Kidney (tissue), 14 donors: ENCODE data around the gene ZBP1. TPM values are rescaled to one million over a fixed set of nuclear protein-coding genes. Genes with fewer than 3 reads are reported as not detected.

Experiments used
- DNase-seq, 5 donors: peaks; one replicate each; pipeline ENCODE4 v3.0.0-alpha.2; 2013 to 2020
- FAIRE-seq: peaks from 2 replicates; lab custom pipeline; 2012; peaks lifted over from hg19 to GRCh38; lab: Jason Lieb, UNC
- H3K27ac ChIP-seq, 2 donors: one replicate each; pipeline ENCODE4 v1.7.0; 2013; ENCODE audit warnings: low read depth in 2 of 2, low read length in 2 of 2, inconsistent platforms in 1 of 2
- H3K27me3 ChIP-seq: one replicate; pipeline ENCODE4 v1.7.1; 2013; ENCODE audit warnings: low read length, inconsistent platforms; ENCODE audit not compliant: control insufficient read depth, insufficient read depth
- H3K36me3 ChIP-seq, 3 donors: one replicate each; pipeline versions ENCODE4 v1.7.0 to v1.7.1; 2013; ENCODE audit warnings: low read length in 3 of 3, control low read depth in 1 of 3, inconsistent platforms in 1 of 3; ENCODE audit not compliant: insufficient read depth in 3 of 3, control insufficient read depth in 2 of 3
- H3K4me1 ChIP-seq, 3 donors: one replicate each; pipeline versions ENCODE4 v1.7.0 to v1.7.1; 2013; ENCODE audit warnings: low read length in 3 of 3, inconsistent platforms in 1 of 3, low read depth in 1 of 3; ENCODE audit not compliant: control insufficient read depth in 2 of 3, insufficient read depth in 2 of 3
- H3K4me3 ChIP-seq, 3 donors: one replicate each; pipeline versions ENCODE4 v1.7.0 to v1.8.1; 2013; ENCODE audit warnings: low read length in 3 of 3, control low read depth in 1 of 3, inconsistent platforms in 1 of 3
- H3K9ac ChIP-seq, 3 donors: one replicate each; pipeline versions ENCODE4 v1.7.0 to v1.7.1; 2013; ENCODE audit warnings: low read length in 3 of 3, control low read depth in 1 of 3, inconsistent platforms in 1 of 3
- H3K9me3 ChIP-seq, 3 donors: one replicate each; pipeline versions ENCODE4 v1.7.0 to v1.7.1; 2013; ENCODE audit warnings: low read length in 3 of 3, control low read depth in 1 of 3, inconsistent platforms in 1 of 3; ENCODE audit not compliant: control insufficient read depth in 2 of 3, insufficient read depth in 1 of 3
- CTCF ChIP-seq: IDR thresholded peaks from 3 replicates; pipeline ENCODE4 v1.5.1; 2012; ENCODE audit warnings: mild to moderate bottlenecking, moderate library complexity, borderline replicate concordance; ENCODE audit not compliant: insufficient read depth; ENCODE audit errors: extremely low read depth
- intact Hi-C: fragments of 100-400 bp; cut with DNase I; formaldehyde crosslinking; loops from one replicate; pipeline ENCODE4 v1.11.1; 2022
- polyA plus RNA-seq: library from polyadenylated mRNA; stranded (reverse); fragments of 350-450 nt; fragmentation: Illumina TruSeq; extraction: RNeasy Lipid Tissue Mini Kit (QIAGEN cat#74804); gene quantifications from one replicate; pipeline ENCODE4 v1.2.3, GENCODE V29; 2014; ENCODE audit warnings: low read depth, low replicate concordance; ENCODE audit not compliant: insufficient read depth
- total RNA-seq: library from RNA; stranded (reverse); fragmentation: NEBNext Ultra II Directional; extraction: Animal tissue kit (Norgen Biotek cat#: 25700); gene quantifications from one replicate; pipeline ENCODE4 v1.2.1, GENCODE V29; 2021
- donor health status: control.
- donor health status: control.
- donor health status: control.
- donor health status: control.
- donor health status: control.
- donor health status: DM: yes; HTN: yes; CAD: no.
- donor health status: Normal renal cell carcinoma (clear cell type).

ZBP1 gene
- total and polyA plus RNA-seq, 2 donors from 2014 or later = 3.7 TPM; not detected in 1

GRCh38 chr20:57595041-57596030, 24.9 kb downstream of the ZBP1 start:
- Histone ChIP-seq H3K9ac (no peak overlapping the region), H3K27me3 (no peaks in the 10 kb centered on the region), H3K9me3 (no peaks in the 10 kb centered on the region), H3K27ac (no peak overlapping the region), H3K36me3 (no peaks in the 10 kb centered on the region), H3K4me3 (no peak overlapping the region), H3K4me1 (peaks cover 0 to 20% (median 13%) of the 10 kb centered on the region in 3 donors)
- DNase-seq (peak in 1 of 5 donors; percentile 77), FAIRE-seq (no peak)
- no peak for TF ChIP-seq CTCF
- intact Hi-C loops = loop anchor here (2.0 to 5.0 kb wide), 2 partner anchors 81 to 612 kb away; no protein-coding TSS in a partner anchor

GRCh38 chr20:57594092-57594951, 25.9 kb downstream of the ZBP1 start:
- Histone ChIP-seq H3K9ac (peak overlapping the region in 1 of 3 donors; percentile 51), H3K4me1 (peaks cover 0 to 26% (median 19%) of the 10 kb centered on the region in 3 donors), H3K27me3 (no peaks in the 10 kb centered on the region), H3K9me3 (no peaks in the 10 kb centered on the region), H3K27ac (no peak overlapping the region), H3K4me3 (peak overlapping the region in 1 of 3 donors; percentile 17), H3K36me3 (no peaks in the 10 kb centered on the region)
- intact Hi-C loops = loop anchor here (2.0 kb wide), 1 partner anchor 80 kb away; no protein-coding TSS in a partner anchor
- DNase-seq (peak in 4 of 5 donors; percentile 29 to 74 (median 70)), FAIRE-seq (no peak)
- peak; percentile 82 for TF ChIP-seq CTCF

GRCh38 chr20:57593134-57593886, 26.9 kb downstream of the ZBP1 start:
- intact Hi-C loops = no loop called here
- no peak for TF ChIP-seq CTCF
- Histone ChIP-seq H3K36me3 (no peaks in the 10 kb centered on the region), H3K9ac (peak overlapping the region in 1 of 3 donors; percentile 51), H3K4me1 (peaks cover 0 to 34% (median 26%) of the 10 kb centered on the region in 3 donors), H3K27ac (peak overlapping the region; percentile 61 to 85), H3K4me3 (no peak overlapping the region), H3K9me3 (no peaks in the 10 kb centered on the region), H3K27me3 (no peaks in the 10 kb centered on the region)
- DNase-seq (peak in 1 of 5 donors; percentile 78), FAIRE-seq (no peak)
